ENCODE measurements around the gene STOX1.

Gene STOX1

DNA sequence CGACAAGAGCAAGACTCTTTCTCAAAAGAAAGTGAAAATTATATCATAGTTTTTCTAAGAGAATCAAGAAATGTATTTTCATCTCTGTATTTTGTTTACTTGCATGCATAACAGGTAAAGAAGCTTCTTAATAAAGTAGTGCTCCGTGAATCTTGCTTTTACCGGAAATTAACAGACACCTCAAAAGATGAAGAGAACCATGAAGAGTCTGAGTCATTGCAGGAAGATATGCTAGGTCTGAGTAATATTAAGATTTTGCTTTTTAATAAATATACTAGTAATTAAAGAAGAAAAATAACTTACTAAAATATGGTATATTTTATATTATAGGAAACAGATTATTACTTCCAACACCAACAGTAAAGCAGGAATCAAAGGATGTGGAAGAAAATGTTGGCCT is 39.5 kb upstream of the STOX1 start:
- H3K27me3 ChIP-seq (ENCODE audit: insufficient read depth, poor library complexity, severe bottlenecking) = no peaks in the 10 kb centered on the region
- TF ChIP-seq, protein P1, sequence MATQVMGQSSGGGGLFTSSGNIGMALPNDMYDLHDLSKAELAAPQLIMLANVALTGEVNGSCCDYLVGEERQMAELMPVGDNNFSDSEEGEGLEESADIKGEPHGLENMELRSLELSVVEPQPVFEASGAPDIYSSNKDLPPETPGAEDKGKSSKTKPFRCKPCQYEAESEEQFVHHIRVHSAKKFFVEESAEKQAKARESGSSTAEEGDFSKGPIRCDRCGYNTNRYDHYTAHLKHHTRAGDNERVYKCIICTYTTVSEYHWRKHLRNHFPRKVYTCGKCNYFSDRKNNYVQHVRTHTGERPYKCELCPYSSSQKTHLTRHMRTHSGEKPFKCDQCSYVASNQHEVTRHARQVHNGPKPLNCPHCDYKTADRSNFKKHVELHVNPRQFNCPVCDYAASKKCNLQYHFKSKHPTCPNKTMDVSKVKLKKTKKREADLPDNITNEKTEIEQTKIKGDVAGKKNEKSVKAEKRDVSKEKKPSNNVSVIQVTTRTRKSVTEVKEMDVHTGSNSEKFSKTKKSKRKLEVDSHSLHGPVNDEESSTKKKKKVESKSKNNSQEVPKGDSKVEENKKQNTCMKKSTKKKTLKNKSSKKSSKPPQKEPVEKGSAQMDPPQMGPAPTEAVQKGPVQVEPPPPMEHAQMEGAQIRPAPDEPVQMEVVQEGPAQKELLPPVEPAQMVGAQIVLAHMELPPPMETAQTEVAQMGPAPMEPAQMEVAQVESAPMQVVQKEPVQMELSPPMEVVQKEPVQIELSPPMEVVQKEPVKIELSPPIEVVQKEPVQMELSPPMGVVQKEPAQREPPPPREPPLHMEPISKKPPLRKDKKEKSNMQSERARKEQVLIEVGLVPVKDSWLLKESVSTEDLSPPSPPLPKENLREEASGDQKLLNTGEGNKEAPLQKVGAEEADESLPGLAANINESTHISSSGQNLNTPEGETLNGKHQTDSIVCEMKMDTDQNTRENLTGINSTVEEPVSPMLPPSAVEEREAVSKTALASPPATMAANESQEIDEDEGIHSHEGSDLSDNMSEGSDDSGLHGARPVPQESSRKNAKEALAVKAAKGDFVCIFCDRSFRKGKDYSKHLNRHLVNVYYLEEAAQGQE (IDR thresholded peaks at IDR 0.05; ENCODE audit: insufficient replicate concordance, low read depth) = no peak
- TF ChIP-seq GABPA (IDR thresholded peaks at IDR 0.05; ENCODE audit: low read depth) = no peak
- TF ChIP-seq, protein P2, sequence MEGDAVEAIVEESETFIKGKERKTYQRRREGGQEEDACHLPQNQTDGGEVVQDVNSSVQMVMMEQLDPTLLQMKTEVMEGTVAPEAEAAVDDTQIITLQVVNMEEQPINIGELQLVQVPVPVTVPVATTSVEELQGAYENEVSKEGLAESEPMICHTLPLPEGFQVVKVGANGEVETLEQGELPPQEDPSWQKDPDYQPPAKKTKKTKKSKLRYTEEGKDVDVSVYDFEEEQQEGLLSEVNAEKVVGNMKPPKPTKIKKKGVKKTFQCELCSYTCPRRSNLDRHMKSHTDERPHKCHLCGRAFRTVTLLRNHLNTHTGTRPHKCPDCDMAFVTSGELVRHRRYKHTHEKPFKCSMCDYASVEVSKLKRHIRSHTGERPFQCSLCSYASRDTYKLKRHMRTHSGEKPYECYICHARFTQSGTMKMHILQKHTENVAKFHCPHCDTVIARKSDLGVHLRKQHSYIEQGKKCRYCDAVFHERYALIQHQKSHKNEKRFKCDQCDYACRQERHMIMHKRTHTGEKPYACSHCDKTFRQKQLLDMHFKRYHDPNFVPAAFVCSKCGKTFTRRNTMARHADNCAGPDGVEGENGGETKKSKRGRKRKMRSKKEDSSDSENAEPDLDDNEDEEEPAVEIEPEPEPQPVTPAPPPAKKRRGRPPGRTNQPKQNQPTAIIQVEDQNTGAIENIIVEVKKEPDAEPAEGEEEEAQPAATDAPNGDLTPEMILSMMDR (IDR thresholded peaks at IDR 0.05; ENCODE audit: insufficient read depth, low read length) = no peak
- TF ChIP-seq POLR2AphosphoS5 (IDR thresholded peaks at IDR 0.05; ENCODE audit: low read depth) = no peak
- TF ChIP-seq SPI1 (IDR thresholded peaks at IDR 0.05; ENCODE audit: borderline replicate concordance, low read depth) = no peak
- H3K27ac ChIP-seq (replicated peaks) = no peak overlapping the region
- no peak overlapping the region for H3K4me3 ChIP-seq (replicated peaks; ENCODE audit: insufficient read depth, low read length)
- DNase-seq (ENCODE audit: low read depth in 1 of 2, low spot score in 1 of 2) = no peak

- no peak for DNase-seq (ENCODE audit: low read depth in 1 of 2, low spot score in 1 of 2)
- Histone ChIP-seq H3K27ac (replicated peaks) (no peak overlapping the region), H3K27me3 (ENCODE audit: insufficient read depth, poor library complexity, severe bottlenecking) (no peaks in the 10 kb centered on the region), H3K4me3 (replicated peaks; ENCODE audit: insufficient read depth, low read length) (no peak overlapping the region)
- TF ChIP-seq GABPA (IDR thresholded peaks at IDR 0.05; ENCODE audit: low read depth) (no peak), SPI1 (IDR thresholded peaks at IDR 0.05; ENCODE audit: borderline replicate concordance, low read depth) (no peak), POLR2AphosphoS5 (IDR thresholded peaks at IDR 0.05; ENCODE audit: low read depth) (no peak)
- TF ChIP-seq, protein P2 (IDR thresholded peaks at IDR 0.05; ENCODE audit: insufficient read depth, low read length) = no peak
- TF ChIP-seq, protein P1 (IDR thresholded peaks at IDR 0.05; ENCODE audit: insufficient replicate concordance, low read depth) = no peak
Observed at GRCh38 chr10:68790476-68790875, 36.9 kb upstream of the STOX1 start.

DNA sequence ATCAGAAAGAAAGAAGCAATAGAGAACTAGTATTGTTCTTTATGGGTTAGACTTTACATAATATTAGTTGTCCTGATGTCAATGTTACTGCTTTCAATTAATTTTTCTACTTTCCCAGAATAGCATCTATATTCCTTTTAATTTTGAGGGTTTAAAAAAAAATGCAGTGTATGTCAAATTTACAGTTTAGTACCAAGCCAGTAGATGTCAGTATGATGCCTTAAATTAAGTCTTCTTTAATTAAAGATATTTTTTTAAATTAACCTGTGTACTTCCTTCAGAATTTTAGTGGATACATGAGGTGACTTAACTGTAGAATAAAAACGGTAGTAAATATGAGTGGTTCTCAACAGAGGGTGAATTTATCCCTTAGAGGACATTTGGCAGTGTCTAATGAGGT is 35.2 kb upstream of the STOX1 start:
- H3K27ac ChIP-seq (replicated peaks) = no peak overlapping the region
- TF ChIP-seq, protein P2 (IDR thresholded peaks at IDR 0.05; ENCODE audit: insufficient read depth, low read length) = no peak
- TF ChIP-seq SPI1 (IDR thresholded peaks at IDR 0.05; ENCODE audit: borderline replicate concordance, low read depth) = no peak
- TF ChIP-seq POLR2AphosphoS5 (IDR thresholded peaks at IDR 0.05; ENCODE audit: low read depth) = no peak
- TF ChIP-seq, protein P1 (IDR thresholded peaks at IDR 0.05; ENCODE audit: insufficient replicate concordance, low read depth) = no peak
- no peak for TF ChIP-seq GABPA (IDR thresholded peaks at IDR 0.05; ENCODE audit: low read depth)
- DNase-seq (ENCODE audit: low read depth in 1 of 2, low spot score in 1 of 2) = no peak

More for the DNA sequence above, 35.2 kb upstream of the STOX1 start:
- H3K27me3 ChIP-seq (ENCODE audit: insufficient read depth, poor library complexity, severe bottlenecking) = no peaks in the 10 kb centered on the region
- H3K4me3 ChIP-seq (replicated peaks; ENCODE audit: insufficient read depth, low read length) = no peak overlapping the region

Data from HL-60 (cell line).